AG08395 (cell line): Measurements from ENCODE around the gene HOXB5.
A peak's percentile ranks its signal among the peaks of the same experiment; 100 is the strongest.

Source experiments
- DNase-seq: peaks from one replicate; pipeline ENCODE4 v3.0.0; 2012; ENCODE audit warnings: mixed read lengths, low spot score

Gene HOXB5

DNA sequence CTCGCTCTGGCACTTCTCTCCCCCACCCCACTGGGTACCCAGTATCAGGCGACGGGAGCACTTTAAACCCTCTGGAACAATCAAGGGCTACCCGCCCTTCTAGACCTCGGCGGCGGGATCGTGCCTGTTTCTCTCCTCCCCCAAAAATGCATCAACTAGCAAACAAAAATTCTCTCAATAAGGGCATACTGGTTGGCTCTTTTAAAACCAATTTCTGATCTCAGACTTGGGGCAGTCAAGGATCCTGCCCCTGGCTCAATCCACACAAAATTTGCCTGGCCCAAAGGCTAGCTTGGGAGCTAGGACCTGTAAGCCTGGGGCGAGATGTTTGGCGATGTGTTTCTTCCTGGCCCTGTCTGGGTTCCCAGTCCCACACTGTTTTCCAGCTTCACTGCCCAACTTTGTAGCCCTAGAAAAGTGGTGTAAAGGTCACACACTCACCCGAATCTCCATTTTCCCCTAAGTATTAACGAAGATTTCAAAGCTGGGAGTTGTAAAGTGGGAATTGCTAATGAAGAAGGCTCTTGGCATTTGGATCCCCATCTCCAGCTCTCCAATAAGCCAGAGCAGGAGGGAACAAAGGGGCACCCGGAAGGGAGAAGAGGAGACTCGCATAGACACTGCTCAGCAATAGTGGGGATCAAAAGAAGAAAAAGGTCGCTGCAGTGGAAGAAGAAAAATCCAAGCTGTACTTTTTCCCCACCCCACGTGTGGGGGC is 34.3 kb downstream of the HOXB5 start:
- no peak for DNase-seq

DNA sequence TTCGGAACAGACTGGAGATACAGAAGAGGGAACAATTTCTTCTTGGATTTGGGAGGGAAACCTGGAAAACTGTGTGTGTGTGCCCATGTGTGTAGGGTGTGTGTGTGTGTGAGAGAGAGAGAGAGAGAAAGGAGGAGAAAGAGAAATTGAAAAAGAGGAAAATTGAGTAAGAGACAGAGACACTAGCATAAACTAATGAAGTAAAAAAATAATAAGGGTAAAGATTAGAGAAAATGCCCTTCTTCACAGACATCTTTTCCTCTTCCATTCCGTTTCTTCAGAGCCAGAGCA is 34.8 kb downstream of the HOXB5 start:
- no peak for DNase-seq

DNA sequence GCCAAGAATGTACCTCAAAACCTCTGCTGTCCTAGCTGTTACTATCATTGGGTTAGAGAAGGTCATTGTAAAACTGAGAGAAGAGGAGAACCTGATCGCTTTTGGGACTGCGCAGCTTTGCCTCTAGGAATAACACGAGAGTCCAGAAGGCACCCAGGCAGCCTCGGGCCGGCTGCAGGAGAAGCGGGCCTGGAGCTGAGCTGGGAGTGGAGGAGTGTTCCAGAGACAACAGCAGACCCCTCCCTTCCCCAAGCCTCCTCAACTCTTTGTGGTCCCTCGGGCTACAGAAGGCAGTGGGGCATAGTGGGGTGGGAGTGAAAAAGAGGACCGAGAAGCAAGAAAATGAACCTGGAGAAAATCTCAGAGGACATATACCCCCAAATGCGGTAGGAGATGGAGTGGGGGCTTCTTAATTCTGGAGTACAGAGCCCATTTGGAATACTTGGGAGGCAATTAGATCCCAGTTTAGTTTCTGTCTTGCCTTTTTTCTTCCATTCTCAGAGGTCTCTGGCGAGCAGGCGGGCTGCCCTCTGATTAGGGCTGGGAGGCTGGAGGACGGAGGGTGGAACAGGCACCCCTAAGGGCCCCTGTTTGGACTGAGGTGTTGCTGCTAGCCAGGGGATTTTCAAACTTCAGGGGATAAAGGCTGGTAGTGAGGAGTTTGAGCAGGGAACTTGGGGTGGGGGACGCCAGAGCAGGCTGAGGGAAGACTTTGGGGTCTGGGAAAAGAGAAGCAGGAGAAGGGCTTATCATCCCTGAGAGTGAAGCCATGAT is 35.3 kb downstream of the HOXB5 start:
- no peak for DNase-seq

DNA sequence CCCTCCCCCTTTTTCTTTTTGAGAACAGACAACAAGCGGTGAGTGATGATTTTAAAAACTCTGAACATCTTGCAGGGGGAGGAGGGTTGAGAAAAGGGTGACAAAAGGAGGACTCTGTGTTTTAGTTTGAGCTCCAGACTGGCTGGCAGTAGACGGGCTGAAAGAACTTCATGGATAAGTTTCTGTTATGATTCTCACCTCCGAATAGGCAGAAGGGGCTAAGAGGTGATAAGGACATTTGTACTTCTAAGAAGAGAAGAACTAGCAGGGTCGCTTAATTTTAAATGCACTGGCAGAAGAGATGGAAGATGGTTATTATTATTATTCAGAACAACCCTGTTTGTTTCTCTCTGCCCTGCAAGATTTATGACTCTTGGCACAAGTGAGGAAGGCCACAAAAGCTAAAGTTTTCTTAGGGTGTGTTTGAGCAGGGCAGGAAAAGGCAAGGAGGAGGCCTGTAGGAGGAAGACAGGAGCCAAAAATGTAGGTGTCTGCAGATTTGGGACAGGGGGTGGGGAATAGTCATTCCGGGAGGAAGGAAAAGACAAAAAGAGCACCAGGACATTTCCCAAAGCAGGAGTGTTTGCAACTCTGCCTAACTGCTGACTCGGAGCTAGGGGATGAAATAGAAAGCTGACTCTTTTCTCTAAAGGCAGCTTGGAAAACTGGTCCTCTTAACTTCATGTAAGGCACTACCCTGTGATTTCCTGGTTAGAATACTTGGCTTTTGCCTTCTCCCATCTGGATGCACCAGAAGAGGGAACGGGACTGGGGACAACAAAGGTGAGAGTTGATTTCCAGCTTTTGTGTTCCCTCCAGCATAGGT is 36.8 kb downstream of the HOXB5 start:
- DNase-seq = peak; percentile 25

GRCh38 chr17:48556229-48556575 is 37.4 kb downstream of the HOXB5 start:
- DNase-seq = no peak

DNA sequence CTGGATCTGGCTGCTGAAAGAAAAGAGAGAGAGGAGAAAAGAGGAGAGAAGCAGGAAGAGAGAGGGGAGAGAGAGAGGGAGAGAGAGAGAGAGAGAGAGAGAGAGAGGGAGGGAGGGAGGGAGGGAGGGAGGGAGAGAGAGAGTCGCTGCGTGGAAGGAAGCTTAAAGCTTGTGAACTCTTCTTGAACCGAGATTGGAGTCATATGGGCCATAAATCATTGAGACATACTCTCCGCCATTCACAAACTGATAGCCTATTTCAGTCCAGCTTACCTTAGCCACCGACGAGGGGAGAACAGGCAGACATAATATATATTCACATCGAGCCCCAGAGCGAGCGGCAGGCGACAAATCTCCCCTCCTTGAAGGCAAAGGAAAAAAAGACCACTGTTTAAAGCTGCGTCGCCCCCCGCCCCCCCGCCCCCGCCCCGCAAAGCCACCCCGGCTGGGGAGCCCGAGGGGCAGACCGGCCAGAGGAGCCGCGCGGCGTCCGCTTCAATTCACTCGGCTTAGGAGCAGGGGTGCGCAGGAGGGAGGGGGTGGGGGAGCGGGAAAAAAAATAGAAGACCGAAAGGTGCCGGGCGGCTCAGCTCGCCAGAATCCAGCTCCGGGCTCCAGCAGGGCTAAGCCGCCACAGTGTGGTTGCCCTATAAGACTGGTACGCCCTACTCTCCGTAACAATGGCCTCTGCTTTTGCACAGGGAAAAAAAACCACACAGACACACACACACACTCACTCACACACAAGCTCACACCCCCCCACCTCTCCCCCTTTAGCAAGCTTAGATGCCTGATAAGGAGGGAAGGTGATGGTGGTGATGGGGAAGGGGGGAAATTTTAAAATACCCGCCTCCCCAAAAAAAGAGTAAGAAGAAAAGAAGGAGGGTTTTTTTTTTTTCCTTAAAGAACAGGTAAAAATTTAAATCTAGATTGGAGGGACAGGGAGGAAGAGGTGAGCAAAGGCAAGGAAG is 38.0 kb downstream of the HOXB5 start:
- peak; percentile 78 for DNase-seq

DNA sequence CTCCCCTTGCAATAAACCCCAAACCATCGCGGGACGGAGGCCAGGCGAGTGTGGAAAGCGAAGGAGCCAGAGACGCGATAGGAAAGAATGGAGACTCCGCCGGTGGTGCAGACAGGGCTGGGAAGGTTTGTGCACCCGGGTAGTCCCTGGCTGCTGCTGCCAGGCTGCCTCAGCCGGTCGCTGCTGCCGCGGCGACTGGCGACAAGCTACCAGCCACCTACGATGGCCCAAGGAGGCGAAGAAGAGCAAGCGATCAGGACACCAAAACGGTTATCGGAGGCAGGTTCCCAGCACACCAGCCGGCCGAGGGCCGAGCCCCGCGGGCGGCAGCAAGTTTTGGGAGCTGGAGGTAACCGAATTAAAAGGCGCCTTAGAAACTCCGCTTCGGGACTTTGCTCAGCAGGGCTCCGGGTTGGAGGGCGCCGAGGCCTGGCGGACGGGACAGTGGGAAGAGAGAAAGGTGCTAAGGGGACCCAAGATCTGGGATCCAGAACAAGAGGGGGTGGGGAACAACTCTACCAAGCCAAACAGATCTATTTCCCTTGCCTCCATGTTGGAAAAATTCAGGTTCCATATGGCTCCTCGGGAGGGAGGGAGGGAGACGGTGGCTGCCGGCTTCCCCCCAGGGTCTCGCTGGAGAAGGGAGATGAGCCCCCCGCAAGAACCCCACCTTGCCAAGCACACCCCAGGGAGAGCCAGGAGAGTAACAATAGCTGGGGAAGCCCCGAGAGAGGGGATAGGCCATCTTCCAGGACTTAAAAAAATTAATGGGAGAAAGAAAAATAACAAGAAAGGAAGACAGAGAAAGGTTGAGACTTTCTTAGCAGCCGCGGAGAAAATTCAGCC is 38.9 kb downstream of the HOXB5 start:
- DNase-seq = no peak

- no peak for DNase-seq
Observed at GRCh38 chr17:48553826-48554225, 39.8 kb downstream of the HOXB5 start.

- DNase-seq = no peak
Observed at GRCh38 chr17:48553190-48553547, 40.4 kb downstream of the HOXB5 start.

GRCh38 chr17:48552466-48553189 is 41.0 kb downstream of the HOXB5 start:
- no peak for DNase-seq

- no peak for DNase-seq
Observed at GRCh38 chr17:48551596-48552465, 41.7 kb downstream of the HOXB5 start.

- no peak for DNase-seq
Observed at GRCh38 chr17:48551214-48551555, 42.4 kb downstream of the HOXB5 start.

DNA sequence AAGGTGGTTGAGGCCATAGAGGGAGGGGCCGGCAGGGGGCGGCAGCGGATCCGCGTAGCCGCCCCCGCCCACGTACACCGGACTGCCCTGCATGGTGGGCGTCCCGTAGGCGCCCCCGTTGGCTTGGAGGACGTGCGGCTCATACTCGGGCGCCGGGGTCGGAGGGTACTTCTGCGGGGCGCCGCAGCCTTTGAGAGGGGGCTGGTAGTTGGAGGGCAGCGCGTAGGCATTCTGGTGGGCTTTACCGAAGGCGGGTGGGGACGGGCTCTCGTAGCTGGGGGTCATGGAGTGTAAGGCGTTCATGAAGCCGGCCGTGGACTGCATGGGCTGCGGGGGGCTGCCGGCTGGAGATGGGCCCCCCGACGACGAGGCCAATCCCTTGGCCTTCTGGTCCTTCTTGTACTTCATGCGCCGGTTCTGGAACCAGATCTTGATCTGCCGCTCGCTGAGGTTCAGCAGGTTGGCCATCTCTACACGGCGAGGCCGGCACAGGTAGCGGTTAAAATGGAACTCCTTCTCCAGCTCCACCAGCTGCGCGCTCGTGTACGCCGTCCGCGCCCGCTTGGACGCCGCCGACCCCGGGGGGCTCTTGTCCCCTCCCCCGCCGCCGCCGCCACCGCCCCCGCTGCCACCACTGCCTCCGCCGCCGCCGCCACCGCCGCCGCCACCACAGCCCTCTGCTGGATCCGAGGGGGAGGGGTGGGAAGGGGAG is 42.9 kb downstream of the HOXB5 start:
- no peak for DNase-seq

DNA sequence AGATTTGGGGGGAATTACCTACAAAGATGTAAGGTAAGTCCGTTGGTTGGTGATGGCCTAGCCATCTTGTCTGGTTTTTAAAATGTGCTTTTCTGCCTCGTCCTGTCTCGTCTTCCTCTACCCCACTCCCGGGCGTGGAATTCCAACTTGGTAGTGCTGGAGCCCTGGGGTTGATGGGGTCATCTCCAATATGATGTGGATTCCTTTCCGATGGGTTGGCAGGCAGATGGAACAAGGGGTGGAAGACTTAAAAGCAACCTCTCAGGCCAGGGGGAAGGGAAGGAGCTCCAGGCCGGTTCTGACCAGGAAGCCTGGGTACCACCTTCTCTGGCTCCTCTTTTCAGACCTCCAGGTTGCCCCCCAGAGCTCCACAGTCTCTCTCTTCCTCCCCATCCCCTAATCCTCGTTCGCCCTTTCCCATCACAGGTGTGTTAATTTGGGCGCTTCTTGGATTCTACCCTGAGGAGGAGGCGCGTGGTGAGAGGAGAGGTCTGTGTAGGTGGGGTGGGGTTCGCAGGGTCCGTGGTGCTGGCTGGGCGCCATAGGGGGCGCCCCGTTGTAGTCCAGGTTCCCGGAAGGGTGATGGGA is 43.6 kb downstream of the HOXB5 start:
- DNase-seq = peak; percentile 72

DNA sequence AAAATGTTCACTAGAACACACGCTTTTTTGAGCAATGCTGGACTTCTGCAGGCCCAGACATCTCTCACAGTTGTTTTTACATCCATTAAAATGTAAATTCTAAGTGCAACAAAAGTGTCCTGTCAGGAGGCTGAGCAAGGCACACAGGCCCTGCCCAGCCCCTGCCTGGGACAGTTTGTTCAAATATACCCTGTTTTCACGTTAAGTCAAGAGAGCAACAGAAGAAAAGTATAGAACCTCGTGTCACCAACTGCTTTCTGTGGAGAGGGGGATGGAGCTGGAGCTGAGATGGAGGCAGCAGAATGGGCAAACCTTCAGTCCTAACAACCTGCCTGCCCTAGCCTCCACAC is 44.3 kb downstream of the HOXB5 start:
- DNase-seq = no peak

- DNase-seq = no peak
Observed at GRCh38 chr17:48548523-48549280, 44.9 kb downstream of the HOXB5 start.

DNA sequence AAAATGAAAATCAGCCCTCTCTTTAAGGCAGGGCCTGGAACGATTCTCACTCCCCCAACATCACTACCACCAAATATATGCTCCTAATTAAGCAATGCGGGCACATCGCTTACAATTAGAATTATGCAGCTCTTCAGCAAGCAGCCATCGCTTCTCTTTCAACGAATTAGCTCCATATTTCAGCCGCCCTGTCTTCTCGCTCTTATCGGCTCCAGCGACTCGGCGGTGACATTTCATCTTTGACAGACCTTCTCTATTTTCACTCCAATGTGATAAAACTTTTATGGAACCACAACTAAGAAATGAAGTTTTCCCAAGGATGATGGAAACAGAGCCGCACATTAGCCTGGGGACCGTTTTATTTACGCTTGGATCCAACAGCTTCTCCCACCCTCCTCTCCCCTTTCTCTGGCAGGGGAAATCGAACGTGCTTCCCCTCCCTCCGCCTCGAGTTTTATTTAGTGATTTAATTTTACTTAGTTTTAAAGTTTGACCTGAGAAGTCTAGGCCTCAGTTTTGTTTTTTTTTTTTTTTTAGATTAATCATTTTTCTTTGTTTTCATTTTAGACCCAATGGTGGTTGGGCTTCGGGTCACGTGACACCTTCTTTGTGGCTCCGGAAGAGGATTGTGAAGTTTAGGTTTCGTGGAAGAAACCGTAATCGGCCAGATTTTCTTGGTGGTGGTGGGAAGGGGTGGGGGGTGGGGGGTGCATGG is 45.6 kb downstream of the HOXB5 start:
- DNase-seq = no peak
